Cardiac fibroblast (primary cell): ENCODE data around the gene VGLL1.

Experiments used
- DNase-seq, 2 donors: peaks; one replicate each; pipeline versions ENCODE4 v3.0.0 to v3.0.0-alpha.2; 2010; ENCODE audit warnings: low read depth in 2 of 2
- H3K4me3 ChIP-seq, 2 donors: replicated peaks in 1 of 2; 1 replicate in 1 of 2; 2 replicates in 1 of 2; pipeline ENCODE4 v1.5.1; 2011; ENCODE audit warnings: low read depth in 2 of 2, low read length in 2 of 2, mild to moderate bottlenecking in 2 of 2, moderate library complexity in 1 of 2
- CTCF ChIP-seq: IDR thresholded peaks from one replicate; pipeline ENCODE4 v1.5.1; 2011; ENCODE audit warnings: low read depth, mild to moderate bottlenecking, low read length, inconsistent platforms

The VGLL1 gene

DNA sequence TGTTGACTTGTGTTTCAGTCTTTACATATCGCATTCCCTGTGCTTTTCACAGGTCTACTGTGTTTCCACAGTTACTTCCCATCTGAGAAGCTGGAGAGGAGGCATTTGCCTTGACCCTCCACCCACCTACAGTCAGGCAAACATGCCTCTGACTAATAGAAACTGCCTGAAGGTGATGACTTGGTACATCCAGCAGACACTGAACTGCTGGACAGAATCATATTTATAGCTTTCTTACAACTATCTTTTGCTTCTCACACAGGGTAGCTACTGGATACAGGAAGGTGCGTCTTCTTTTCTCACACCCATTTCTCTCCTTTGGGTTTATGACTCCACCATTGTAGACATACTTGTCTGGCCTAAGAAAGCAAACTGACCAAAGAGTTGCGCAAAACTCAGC, 58.0 kb downstream of the VGLL1 start:
- DNase-seq, result no peak
- no peak overlapping the region for H3K4me3 ChIP-seq
- no peak for TF ChIP-seq CTCF

DNA sequence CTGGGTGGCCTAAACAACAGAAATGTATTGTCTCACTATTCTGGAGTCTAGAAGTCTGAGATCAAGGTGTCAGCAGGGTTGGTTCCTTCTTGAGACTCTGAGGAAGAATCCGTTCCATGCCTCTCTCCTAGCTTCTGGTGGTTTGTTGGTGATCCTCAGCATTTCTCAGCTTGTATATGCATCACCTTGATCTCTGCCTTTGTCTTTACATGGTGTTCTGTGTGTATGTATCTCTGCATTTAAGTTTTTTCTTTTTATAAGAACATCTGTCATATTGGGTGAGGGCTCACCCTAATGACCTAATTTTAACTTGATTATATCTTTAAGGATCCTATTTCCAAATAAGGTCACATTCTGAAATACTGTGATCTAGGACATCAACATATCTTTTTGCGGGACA, 65.3 kb downstream of the VGLL1 start:
- DNase-seq, result no peak
- no peak for TF ChIP-seq CTCF
- no peak overlapping the region for H3K4me3 ChIP-seq

GRCh38 chrX:136597954-136598353, 65.9 kb downstream of the VGLL1 start:
- no peak for TF ChIP-seq CTCF

DNA sequence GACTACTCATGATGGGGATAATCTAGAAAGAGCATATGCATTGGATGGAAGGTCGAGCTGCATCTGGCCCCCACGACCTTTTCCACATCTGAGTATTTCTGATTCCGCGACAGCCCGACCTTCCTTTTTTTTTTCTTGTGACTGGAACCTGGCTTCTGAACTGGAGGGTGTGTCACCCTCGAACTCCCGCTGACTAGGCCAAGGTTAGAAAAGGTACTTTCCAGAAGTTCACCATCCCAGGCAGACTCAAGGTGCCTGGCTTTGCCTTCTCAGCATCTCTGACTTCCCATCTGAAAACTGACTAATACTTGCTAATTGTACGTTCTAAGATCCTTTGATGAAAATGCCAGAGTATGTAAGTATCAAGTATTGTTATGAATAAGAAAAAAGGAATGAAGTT, 66.6 kb downstream of the VGLL1 start:
- H3K4me3 ChIP-seq, result no peak overlapping the region
- DNase-seq, result no peak
- no peak for TF ChIP-seq CTCF

More at GRCh38 chrX:136597954-136598353, 65.9 kb downstream of the VGLL1 start:
- no peak overlapping the region for H3K4me3 ChIP-seq
- no peak for DNase-seq

GRCh38 chrX:136600059-136600458, 68.0 kb downstream of the VGLL1 start:
- H3K4me3 ChIP-seq, result no peak overlapping the region
- TF ChIP-seq CTCF, result no peak
- no peak for DNase-seq
